ENCODE results near the gene ZNF12. TPM values are rescaled to one million over a fixed set of nuclear protein-coding genes. Genes with fewer than 3 reads are reported as not detected.
"Not testable (repeated sequence)": the region's sequence is repeated elsewhere in the genome, so short reads cannot be mapped to it uniquely, and the experiment has no call there.

Gene ZNF12
- total RNA-seq = 10 to 100 TPM; 14.9 to 15.2 TPM

GRCh38 chr7:6706666-6707407, at the start of gene ZNF12:
ZNF12 (minus strand) TSS chr7:6706947; CDS start chr7:6705173, 1,774 bp downstream.
- ChIA-PET CTCF (no interaction called here), POLR2A (interaction anchor here (1.1 kb wide), 1 partner anchor 22 kb away, joined by 3 read pairs; no protein-coding TSS in a partner anchor)
- Mint-ChIP-seq H3K36me3 (peaks cover 27% of the 10 kb centered on the region), H3K4me1 (ENCODE audit: low read depth) (peaks cover 38% of the 10 kb centered on the region), H3K27ac (peak within 1 kb of the TSS; percentile 90), H3K27me3 (no peaks in the 10 kb centered on the region), H3K4me3 (peak within 1 kb of the TSS; percentile 83), H3K9me3 (peaks cover 19% of the 10 kb centered on the region)
- intact Hi-C loops (cut with micrococcal nuclease) = loop anchor here (1.0 to 10.0 kb wide), 4 partner anchors 14 to 478 kb away; partner anchors contain the start of genes C1GALT1 and INTS15
- peak; percentile 98 for DNase-seq

DNA sequence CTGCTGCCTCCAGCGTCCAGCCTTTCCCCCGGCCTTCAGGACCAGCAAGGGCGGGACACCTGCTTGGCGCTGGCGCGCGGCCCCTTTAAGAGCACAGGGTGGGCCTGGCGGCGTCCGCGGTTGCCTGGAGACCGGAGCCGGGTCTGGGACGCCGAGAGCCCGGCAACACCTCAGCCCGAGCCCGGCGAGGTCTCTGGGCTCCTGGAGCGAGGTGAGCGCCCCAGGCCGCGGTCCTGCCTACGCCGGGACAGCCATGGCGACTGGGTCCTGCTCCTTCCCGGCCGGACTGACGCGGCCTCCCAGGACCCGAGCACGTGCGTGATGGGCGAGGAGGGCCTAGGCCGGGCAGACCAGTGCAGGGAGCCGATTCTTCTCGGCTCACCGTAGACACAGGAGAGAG, 47.2 kb upstream of the ZNF12 start, which contains the start of gene RSPH10B2:
Gene RSPH10B2, plus strand, starts transcription at position 140 of the 400 bp plus-strand sequence. CDS start 3,575 bp downstream, outside the sequence.
- H3K9me3 Mint-ChIP-seq; H3K27ac Mint-ChIP-seq; intact Hi-C loops (cut with micrococcal nuclease); DNase-seq; H3K36me3 Mint-ChIP-seq; CTCF ChIA-PET; POLR2A ChIA-PET; H3K4me1 Mint-ChIP-seq (ENCODE audit: low read depth); H3K27me3 Mint-ChIP-seq; H3K4me3 Mint-ChIP-seq: not testable (repeated sequence)

- DNase-seq; H3K4me3 Mint-ChIP-seq; H3K36me3 Mint-ChIP-seq; H3K9me3 Mint-ChIP-seq; CTCF ChIA-PET; H3K4me1 Mint-ChIP-seq (ENCODE audit: low read depth); H3K27ac Mint-ChIP-seq; H3K27me3 Mint-ChIP-seq; POLR2A ChIA-PET; intact Hi-C loops (cut with micrococcal nuclease): not testable (repeated sequence)
Observed at GRCh38 chr7:6750173-6750572, 43.4 kb upstream of the ZNF12 start.

DNA sequence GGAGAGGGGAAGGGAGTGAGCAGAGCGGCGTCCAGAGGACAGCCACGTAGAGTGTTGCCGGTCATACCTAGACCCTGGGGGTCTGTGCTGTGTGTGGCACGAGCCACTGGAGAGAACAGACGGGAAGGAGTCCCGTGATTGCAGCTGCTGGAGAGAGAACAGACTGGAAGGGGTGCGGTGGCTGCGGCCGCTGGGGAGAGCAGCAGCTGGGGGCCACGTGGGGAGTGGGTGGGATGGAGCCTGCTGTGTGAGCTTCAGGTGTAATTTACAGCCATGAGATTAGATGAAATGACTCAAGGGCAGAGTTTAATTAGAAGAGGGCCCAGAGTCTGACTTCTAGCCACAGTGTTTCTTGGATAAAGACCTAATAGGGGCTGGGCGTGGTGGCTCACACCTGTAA, 42.6 kb upstream of the ZNF12 start:
- CTCF ChIA-PET; H3K4me3 Mint-ChIP-seq; H3K36me3 Mint-ChIP-seq; H3K27me3 Mint-ChIP-seq; intact Hi-C loops (cut with micrococcal nuclease); H3K9me3 Mint-ChIP-seq; H3K4me1 Mint-ChIP-seq (ENCODE audit: low read depth); POLR2A ChIA-PET; DNase-seq; H3K27ac Mint-ChIP-seq: not testable (repeated sequence)

GRCh38 chr7:6744410-6745100, 37.8 kb upstream of the ZNF12 start:
- DNase-seq; H3K4me3 Mint-ChIP-seq; H3K4me1 Mint-ChIP-seq (ENCODE audit: low read depth); POLR2A ChIA-PET; CTCF ChIA-PET; H3K27ac Mint-ChIP-seq; H3K9me3 Mint-ChIP-seq; intact Hi-C loops (cut with micrococcal nuclease); H3K27me3 Mint-ChIP-seq: not testable (repeated sequence)
- H3K36me3 Mint-ChIP-seq = peaks cover 16% of the 10 kb centered on the region

- H3K4me3 Mint-ChIP-seq; DNase-seq; H3K9me3 Mint-ChIP-seq; H3K27me3 Mint-ChIP-seq; intact Hi-C loops (cut with micrococcal nuclease); H3K4me1 Mint-ChIP-seq (ENCODE audit: low read depth); POLR2A ChIA-PET; H3K27ac Mint-ChIP-seq; CTCF ChIA-PET: not testable (repeated sequence)
- H3K36me3 Mint-ChIP-seq = peaks cover 34% of the 10 kb centered on the region
Observed at GRCh38 chr7:6738415-6738814, 31.7 kb upstream of the ZNF12 start.

GRCh38 chr7:6730343-6730633, 23.5 kb upstream of the ZNF12 start:
- no peaks in the 10 kb centered on the region for H3K9me3 Mint-ChIP-seq
- H3K4me3 Mint-ChIP-seq = peak overlapping the region; percentile 92
- H3K36me3 Mint-ChIP-seq = peaks cover 29% of the 10 kb centered on the region
- POLR2A ChIA-PET = no interaction called here
- intact Hi-C loops (cut with micrococcal nuclease) = no loop called here
- no peak for DNase-seq
- CTCF ChIA-PET = no interaction called here
- H3K4me1 Mint-ChIP-seq (ENCODE audit: low read depth) = peaks cover 17% of the 10 kb centered on the region
- H3K27ac Mint-ChIP-seq = peak overlapping the region; percentile 66
- H3K27me3 Mint-ChIP-seq = no peaks in the 10 kb centered on the region

GRCh38 chr7:6729492-6730342, 23.0 kb upstream of the ZNF12 start:
- ChIA-PET POLR2A (interaction anchor here (0.7 kb wide), 2 partner anchors 21 to 23 kb away, joined by 3 read pairs; partner anchors contain the start of gene ZNF12), CTCF (no interaction called here)
- intact Hi-C loops (cut with micrococcal nuclease) = loop anchor here (1.0 kb wide), 1 partner anchor 22 kb away; no protein-coding TSS in a partner anchor

GRCh38 chr7:6728893-6729491, 22.2 kb upstream of the ZNF12 start:
- H3K9me3 Mint-ChIP-seq, DNase-seq, H3K27me3 Mint-ChIP-seq, CTCF ChIA-PET: not testable (repeated sequence)
- peak overlapping the region; percentile 92 for H3K4me3 Mint-ChIP-seq
- H3K36me3 Mint-ChIP-seq = peaks cover 20% of the 10 kb centered on the region
- intact Hi-C loops (cut with micrococcal nuclease) = loop anchor here (1.0 kb wide), 1 partner anchor 22 kb away; no protein-coding TSS in a partner anchor
- H3K27ac Mint-ChIP-seq = peak overlapping the region; percentile 82
- H3K4me1 Mint-ChIP-seq (ENCODE audit: low read depth) = peaks cover 17% of the 10 kb centered on the region
- POLR2A ChIA-PET = interaction anchor here (0.7 kb wide), 2 partner anchors 20 to 22 kb away, joined by 3 read pairs; partner anchors contain the start of gene ZNF12

More at GRCh38 chr7:6729492-6730342, 23.0 kb upstream of the ZNF12 start:
- Mint-ChIP-seq H3K4me3 (peak overlapping the region; percentile 92), H3K27ac (peak overlapping the region; percentile 82), H3K4me1 (ENCODE audit: low read depth) (peaks cover 17% of the 10 kb centered on the region), H3K27me3 (no peaks in the 10 kb centered on the region), H3K9me3 (no peaks in the 10 kb centered on the region), H3K36me3 (peaks cover 25% of the 10 kb centered on the region)
- peak; percentile 90 for DNase-seq

- Mint-ChIP-seq H3K27ac (no peak overlapping the region), H3K36me3 (peaks cover 10% of the 10 kb centered on the region), H3K4me3 (no peak overlapping the region), H3K4me1 (ENCODE audit: low read depth) (peaks cover 15% of the 10 kb centered on the region), H3K27me3 (peaks cover 2% of the 10 kb centered on the region), H3K9me3 (no peaks in the 10 kb centered on the region)
- intact Hi-C loops (cut with micrococcal nuclease) = no loop called here
- ChIA-PET CTCF (no interaction called here), POLR2A (interaction anchor here (0.6 kb wide), 1 partner anchor 150 kb away, joined by 3 read pairs; no protein-coding TSS in a partner anchor)
- DNase-seq = no peak
Observed at GRCh38 chr7:6727663-6728062, 20.9 kb upstream of the ZNF12 start.

GRCh38 chr7:6726341-6726740, 19.6 kb upstream of the ZNF12 start:
- CTCF ChIA-PET; H3K36me3 Mint-ChIP-seq; POLR2A ChIA-PET; intact Hi-C loops (cut with micrococcal nuclease); H3K27me3 Mint-ChIP-seq; H3K4me3 Mint-ChIP-seq; H3K27ac Mint-ChIP-seq; H3K9me3 Mint-ChIP-seq; DNase-seq; H3K4me1 Mint-ChIP-seq (ENCODE audit: low read depth): not testable (repeated sequence)

GRCh38 chr7:6725003-6725402, 18.3 kb upstream of the ZNF12 start:
- ChIA-PET POLR2A (no interaction called here), CTCF (no interaction called here)
- peaks cover 2% of the 10 kb centered on the region for H3K27me3 Mint-ChIP-seq
- no peak overlapping the region for H3K27ac Mint-ChIP-seq
- H3K36me3 Mint-ChIP-seq = peaks cover 2% of the 10 kb centered on the region
- intact Hi-C loops (cut with micrococcal nuclease) = no loop called here
- H3K9me3 Mint-ChIP-seq = no peaks in the 10 kb centered on the region
- H3K4me1 Mint-ChIP-seq (ENCODE audit: low read depth) = peaks cover 4% of the 10 kb centered on the region
- no peak for DNase-seq
- no peak overlapping the region for H3K4me3 Mint-ChIP-seq
